Measurements from ENCODE around the gene SFXN1. TPM values are rescaled to one million over a fixed set of nuclear protein-coding genes. Genes with fewer than 3 reads are reported as not detected.

Gene SFXN1
- total RNA-seq, 2 experiments from 2014 or later, result 147 to 154 TPM

DNA sequence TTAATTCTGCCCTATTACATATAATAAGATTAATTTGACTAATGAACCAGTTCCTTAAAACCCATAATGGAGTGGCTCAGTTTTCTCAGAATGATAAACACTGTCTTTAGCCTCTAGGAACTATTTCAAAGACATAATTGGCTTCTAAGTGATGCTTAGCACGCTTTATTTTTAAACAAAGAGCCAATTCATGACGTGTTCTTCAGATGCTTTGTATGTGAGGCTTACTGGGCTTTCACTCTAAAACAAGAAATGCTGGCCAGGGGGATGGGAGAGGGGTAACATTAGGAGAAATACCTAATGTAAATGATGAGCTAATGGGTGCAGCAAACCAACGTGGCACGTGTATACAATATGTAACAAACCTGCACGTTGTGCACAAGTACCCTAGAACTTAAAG is 7.6 kb upstream of the SFXN1 start:
- H3K4me3 ChIP-seq (ENCODE audit: low read depth, low read length, poor library complexity, severe bottlenecking), result no peak overlapping the region
- H3K9me3 ChIP-seq (ENCODE audit: low read length), result no peaks in the 10 kb centered on the region
- H2AFZ ChIP-seq (ENCODE audit: low read length), result no peak overlapping the region
- ChIA-PET POLR2A (no interaction called here), CTCF (ENCODE audit: unreplicated experiment) (no interaction called here)
- intact Hi-C loops (cut with micrococcal nuclease; ENCODE audit: unreplicated experiment), result no loop called here
- no TSS peak for BruUV-seq (replicated peaks)
- H3K36me3 ChIP-seq (ENCODE audit: insufficient read depth, low read length), result no peaks in the 10 kb centered on the region
- no peaks in the 10 kb centered on the region for H3K4me1 ChIP-seq (ENCODE audit: insufficient read depth, low read length, poor library complexity, severe bottlenecking)
- no peaks in the 10 kb centered on the region for H3K79me2 ChIP-seq (ENCODE audit: insufficient read depth, low read depth, low read length)
- DNase-seq (ENCODE audit: low spot score), result no peak
- no peak overlapping the region for H3K27ac ChIP-seq (ENCODE audit: low read depth, low read length, poor library complexity, severe bottlenecking)
- H3K9me2 ChIP-seq (ENCODE audit: insufficient read depth, low read length), result no peaks in the 10 kb centered on the region
- TF ChIP-seq, protein P1, sequence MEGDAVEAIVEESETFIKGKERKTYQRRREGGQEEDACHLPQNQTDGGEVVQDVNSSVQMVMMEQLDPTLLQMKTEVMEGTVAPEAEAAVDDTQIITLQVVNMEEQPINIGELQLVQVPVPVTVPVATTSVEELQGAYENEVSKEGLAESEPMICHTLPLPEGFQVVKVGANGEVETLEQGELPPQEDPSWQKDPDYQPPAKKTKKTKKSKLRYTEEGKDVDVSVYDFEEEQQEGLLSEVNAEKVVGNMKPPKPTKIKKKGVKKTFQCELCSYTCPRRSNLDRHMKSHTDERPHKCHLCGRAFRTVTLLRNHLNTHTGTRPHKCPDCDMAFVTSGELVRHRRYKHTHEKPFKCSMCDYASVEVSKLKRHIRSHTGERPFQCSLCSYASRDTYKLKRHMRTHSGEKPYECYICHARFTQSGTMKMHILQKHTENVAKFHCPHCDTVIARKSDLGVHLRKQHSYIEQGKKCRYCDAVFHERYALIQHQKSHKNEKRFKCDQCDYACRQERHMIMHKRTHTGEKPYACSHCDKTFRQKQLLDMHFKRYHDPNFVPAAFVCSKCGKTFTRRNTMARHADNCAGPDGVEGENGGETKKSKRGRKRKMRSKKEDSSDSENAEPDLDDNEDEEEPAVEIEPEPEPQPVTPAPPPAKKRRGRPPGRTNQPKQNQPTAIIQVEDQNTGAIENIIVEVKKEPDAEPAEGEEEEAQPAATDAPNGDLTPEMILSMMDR (conservative IDR thresholded peaks at IDR 0.05; ENCODE audit: low read length), result no peak
- no peak for TF ChIP-seq EZH2phosphoT487 (IDR thresholded peaks at IDR 0.05; ENCODE audit: borderline replicate concordance, low read depth, low read length)
- no peaks in the 10 kb centered on the region for H4K20me1 ChIP-seq (ENCODE audit: insufficient read depth, low read length)
- H3K4me2 ChIP-seq (ENCODE audit: low read length), result no peak overlapping the region

DNA sequence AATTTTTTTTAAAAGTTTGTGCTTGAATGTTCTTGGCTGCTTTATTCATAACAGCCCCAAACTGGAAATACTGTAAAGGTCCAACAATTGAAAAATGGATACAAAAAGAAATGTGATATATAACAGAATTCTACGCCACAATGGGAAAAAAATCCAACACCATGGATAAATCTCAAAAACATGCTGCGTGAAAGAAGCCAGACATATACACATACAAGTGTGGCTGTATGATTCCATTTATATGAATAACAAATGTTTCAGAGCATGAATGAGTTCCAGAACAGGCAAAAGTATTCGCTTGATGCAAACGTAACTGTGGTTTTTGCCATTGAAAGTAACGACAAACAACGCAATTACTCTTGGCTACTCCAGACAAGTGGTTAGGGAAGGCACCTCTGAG is 7.2 kb upstream of the SFXN1 start:
- BruUV-seq (replicated peaks), result no TSS peak
- no peak overlapping the region for H3K27ac ChIP-seq (ENCODE audit: low read depth, low read length, poor library complexity, severe bottlenecking)
- no peaks in the 10 kb centered on the region for H3K9me3 ChIP-seq (ENCODE audit: low read length)
- no peak for DNase-seq (ENCODE audit: low spot score)
- H3K4me2 ChIP-seq (ENCODE audit: low read length), result no peak overlapping the region
- no peaks in the 10 kb centered on the region for H3K36me3 ChIP-seq (ENCODE audit: insufficient read depth, low read length)
- no peak for TF ChIP-seq EZH2phosphoT487 (IDR thresholded peaks at IDR 0.05; ENCODE audit: borderline replicate concordance, low read depth, low read length)
- TF ChIP-seq, protein P1 (conservative IDR thresholded peaks at IDR 0.05; ENCODE audit: low read length), result no peak
- ChIA-PET CTCF (ENCODE audit: unreplicated experiment) (no interaction called here), POLR2A (no interaction called here)
- no peaks in the 10 kb centered on the region for H3K9me2 ChIP-seq (ENCODE audit: insufficient read depth, low read length)
- no peak overlapping the region for H2AFZ ChIP-seq (ENCODE audit: low read length)
- H4K20me1 ChIP-seq (ENCODE audit: insufficient read depth, low read length), result no peaks in the 10 kb centered on the region
- intact Hi-C loops (cut with micrococcal nuclease; ENCODE audit: unreplicated experiment), result no loop called here
- no peaks in the 10 kb centered on the region for H3K79me2 ChIP-seq (ENCODE audit: insufficient read depth, low read depth, low read length)
- H3K4me3 ChIP-seq (ENCODE audit: low read depth, low read length, poor library complexity, severe bottlenecking), result no peak overlapping the region
- H3K4me1 ChIP-seq (ENCODE audit: insufficient read depth, low read length, poor library complexity, severe bottlenecking), result no peaks in the 10 kb centered on the region

DNA sequence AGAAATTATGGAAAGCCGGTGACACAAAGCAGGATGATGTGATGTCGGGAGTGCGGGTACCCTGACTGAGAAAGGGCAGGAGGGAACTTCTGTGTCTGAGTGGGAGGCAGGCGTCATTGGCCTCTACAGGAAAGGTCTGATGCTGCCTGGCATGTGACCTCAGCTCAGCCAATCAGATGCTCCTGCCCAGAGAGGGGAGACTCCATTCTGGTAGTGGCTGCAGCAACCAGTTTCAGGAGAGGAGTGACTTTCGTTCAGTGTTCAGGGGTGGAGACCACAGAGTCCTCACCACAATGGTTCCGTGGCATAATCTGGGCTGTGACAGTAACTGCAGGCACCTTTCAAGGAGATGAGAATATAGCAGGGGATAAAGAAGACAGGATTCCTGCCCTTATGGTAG is 6.7 kb upstream of the SFXN1 start:
- CTCF ChIA-PET (ENCODE audit: unreplicated experiment), result no interaction called here
- TF ChIP-seq, protein P1 (conservative IDR thresholded peaks at IDR 0.05; ENCODE audit: low read length), result no peak
- no peak for TF ChIP-seq EZH2phosphoT487 (IDR thresholded peaks at IDR 0.05; ENCODE audit: borderline replicate concordance, low read depth, low read length)
- intact Hi-C loops (cut with micrococcal nuclease; ENCODE audit: unreplicated experiment), result no loop called here

More for the DNA sequence above, 6.7 kb upstream of the SFXN1 start:
- POLR2A ChIA-PET, result no interaction called here
- no peaks in the 10 kb centered on the region for H3K4me1 ChIP-seq (ENCODE audit: insufficient read depth, low read length, poor library complexity, severe bottlenecking)
- no peak for DNase-seq (ENCODE audit: low spot score)
- no peaks in the 10 kb centered on the region for H3K79me2 ChIP-seq (ENCODE audit: insufficient read depth, low read depth, low read length)
- no peak overlapping the region for H3K4me2 ChIP-seq (ENCODE audit: low read length)
- no peaks in the 10 kb centered on the region for H3K9me2 ChIP-seq (ENCODE audit: insufficient read depth, low read length)
- no peak overlapping the region for H2AFZ ChIP-seq (ENCODE audit: low read length)
- H3K36me3 ChIP-seq (ENCODE audit: insufficient read depth, low read length), result no peaks in the 10 kb centered on the region
- H3K4me3 ChIP-seq (ENCODE audit: low read depth, low read length, poor library complexity, severe bottlenecking), result no peak overlapping the region
- BruUV-seq (replicated peaks), result no TSS peak
- no peaks in the 10 kb centered on the region for H3K9me3 ChIP-seq (ENCODE audit: low read length)
- no peaks in the 10 kb centered on the region for H4K20me1 ChIP-seq (ENCODE audit: insufficient read depth, low read length)
- H3K27ac ChIP-seq (ENCODE audit: low read depth, low read length, poor library complexity, severe bottlenecking), result no peak overlapping the region
